Keratinocyte (primary cell): ENCODE measurements around the gene CLIP2. TPM values are rescaled to one million over a fixed set of nuclear protein-coding genes. Genes with fewer than 3 reads are reported as not detected.

Experiments used
- DNase-seq: peaks from one replicate; pipeline ENCODE4 v3.0.0-alpha.2; 2011; ENCODE audit warnings: low read depth, missing footprints, low spot score
- FAIRE-seq: peaks from 2 replicates; lab custom pipeline; 2011; peaks lifted over from hg19 to GRCh38; lab: Jason Lieb, UNC
- H2AFZ ChIP-seq: 2 replicates; pipeline ENCODE4 v1.6.0; 2012; ENCODE audit warnings: low read length, control low read depth, inconsistent platforms; ENCODE audit not compliant: control insufficient read depth
- H3K27ac ChIP-seq: 2 replicates; pipeline ENCODE4 v1.5.1; 2011; ENCODE audit warnings: low read length; ENCODE audit not compliant: control insufficient read depth, insufficient read depth
- H3K27me3 ChIP-seq: 3 replicates; pipeline ENCODE4 v1.6.0; 2011; ENCODE audit warnings: low read length; ENCODE audit not compliant: control insufficient read depth, insufficient read depth; ENCODE audit errors: extremely low read depth
- H3K36me3 ChIP-seq, 2 experiments: 2 replicates in 1 of 2; 3 replicates in 1 of 2; pipeline ENCODE4 v1.5.1; 2011; ENCODE audit warnings: low read length in 2 of 2, mild to moderate bottlenecking in 1 of 2; ENCODE audit not compliant: control insufficient read depth in 2 of 2, insufficient read depth in 2 of 2; ENCODE audit errors: extremely low read depth in 1 of 2
- H3K4me1 ChIP-seq: 3 replicates; pipeline ENCODE4 v1.5.1; 2011; ENCODE audit warnings: low read length; ENCODE audit not compliant: control insufficient read depth, insufficient read depth; ENCODE audit errors: extremely low read depth
- H3K4me2 ChIP-seq: 3 replicates; pipeline ENCODE4 v1.6.0; 2011; ENCODE audit warnings: low read depth, low read length; ENCODE audit not compliant: control insufficient read depth, insufficient read depth; ENCODE audit errors: extremely low read depth
- H3K4me3 ChIP-seq, 3 experiments: fragments of 200-600 bp in 1 of 3; sonication (generic) in 1 of 3; 2 replicates in 2 of 3; 3 replicates in 1 of 3; pipeline ENCODE4 v1.5.1; 2011 to 2016; ENCODE audit warnings: low read length in 3 of 3, mild to moderate bottlenecking in 3 of 3, control low read depth in 2 of 3, inconsistent platforms in 1 of 3, low read depth in 1 of 3, mixed read lengths in 1 of 3, mixed run types in 1 of 3, moderate library complexity in 1 of 3; ENCODE audit not compliant: control insufficient read depth in 2 of 3, insufficient read depth in 2 of 3; ENCODE audit errors: extremely low read depth in 1 of 3
- H3K79me2 ChIP-seq: 2 replicates; pipeline ENCODE4 v1.6.0; 2012; ENCODE audit warnings: low read length; ENCODE audit not compliant: control insufficient read depth, insufficient read depth
- H3K9ac ChIP-seq: 3 replicates; pipeline ENCODE4 v1.6.0; 2011; ENCODE audit warnings: low read length; ENCODE audit not compliant: control insufficient read depth, insufficient read depth; ENCODE audit errors: extremely low read depth
- H3K9me1 ChIP-seq: 3 replicates; pipeline ENCODE4 v1.6.0; 2011; ENCODE audit warnings: low read length; ENCODE audit not compliant: control insufficient read depth, insufficient read depth; ENCODE audit errors: extremely low read depth
- H3K9me3 ChIP-seq: 2 replicates; pipeline ENCODE4 v1.5.1; 2012; ENCODE audit warnings: low read depth, low read length; ENCODE audit not compliant: control insufficient read depth
- H4K20me1 ChIP-seq: 3 replicates; pipeline ENCODE4 v1.6.0; 2011; ENCODE audit warnings: low read length; ENCODE audit not compliant: control insufficient read depth, insufficient read depth; ENCODE audit errors: extremely low read depth
- EZH2 ChIP-seq: IDR thresholded peaks from one replicate; pipeline ENCODE4 v1.6.1; 2012; ENCODE audit warnings: inconsistent platforms, mild to moderate bottlenecking, low read length, moderate library complexity
- dilution Hi-C: fragments of 300-500 bp; cut with MboI; formaldehyde crosslinking; loops from one replicate; pipeline ENCODE4 v1.7.0; 2020; ENCODE audit warnings: low sequenced_read_pairs; ENCODE audit not compliant: extremely low pct_ligation_motif_present
- polyA plus RNA-seq, 5 experiments: library from polyadenylated mRNA; depleted of rRNA in 3 of 5; stranded (reverse) in 3 of 5; stranded (forward) in 1 of 5; unstranded in 1 of 5; fragments of >200 nt; gene quantifications; 1 replicate in 1 of 5; 2 replicates in 3 of 5; 3 replicates in 1 of 5; pipeline versions ENCODE4 v1.2.1 to v1.2.3, GENCODE V29; 2011 to 2012; ENCODE audit warnings: missing spikeins in 2 of 5, low read depth in 1 of 5, low replicate concordance in 1 of 5
- TF ChIP-seq, protein P1 (sequence below), 3 experiments: IDR thresholded peaks in 1 of 3; conservative IDR thresholded peaks in 1 of 3; optimal IDR thresholded peaks in 1 of 3; 2 replicates in 2 of 3; 3 replicates in 1 of 3; pipeline versions ENCODE3 to v1.5.1; 2011; ENCODE audit warnings: low read length in 3 of 3, mild to moderate bottlenecking in 3 of 3, moderate library complexity in 2 of 3, control low read depth in 1 of 3, inconsistent platforms in 1 of 3; ENCODE audit not compliant: insufficient read depth in 2 of 3; ENCODE audit errors: extremely low read depth in 1 of 3

The CLIP2 gene
- polyA plus RNA-seq, 1 donor (not counting 4 experiments of a cell fraction or from before 2014, with no cell fraction given), result 2.6 TPM

DNA sequence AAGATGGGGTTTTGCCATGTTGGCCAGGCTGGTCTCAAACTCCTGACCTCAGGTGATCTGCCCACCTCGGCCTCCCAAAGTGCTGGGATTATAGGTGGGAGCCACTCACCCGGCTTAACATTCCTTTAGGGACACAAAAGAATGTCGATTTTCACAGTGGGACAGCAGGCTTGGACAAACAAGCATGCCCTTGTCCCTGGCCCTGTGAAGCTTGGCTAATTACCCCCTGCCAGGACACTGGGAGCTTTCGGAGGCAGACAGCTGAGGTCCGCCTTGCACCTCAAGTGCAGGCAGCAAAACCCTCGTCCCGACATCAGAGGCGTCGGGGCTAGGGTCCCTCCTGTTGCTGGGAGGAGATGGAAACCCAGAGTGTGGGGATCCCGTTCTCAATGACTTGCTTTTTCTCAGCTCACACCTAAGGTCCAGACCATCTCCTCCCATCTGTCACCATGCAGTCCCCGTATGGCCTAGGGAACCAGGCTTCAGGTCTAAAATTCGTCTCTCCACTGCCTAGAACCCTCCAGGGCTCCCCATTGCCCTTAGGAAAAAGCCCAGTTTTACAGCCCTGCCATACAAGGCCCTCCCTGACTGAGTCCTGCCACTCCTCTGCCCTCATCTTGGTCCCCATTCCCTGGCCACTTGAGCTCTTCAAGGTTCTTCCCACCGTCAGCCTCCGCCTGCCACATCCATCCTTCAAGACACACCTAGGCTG lies 6.3 kb upstream of the CLIP2 start:
- Histone ChIP-seq H3K4me2 (no peak overlapping the region), H3K9me3 (no peaks in the 10 kb centered on the region), H3K79me2 (no peaks in the 10 kb centered on the region), H3K9ac (no peak overlapping the region), H3K27me3 (no peaks in the 10 kb centered on the region), H3K4me1 (peaks cover 13% of the 10 kb centered on the region), H4K20me1 (no peaks in the 10 kb centered on the region), H3K4me3 (no peak overlapping the region), H3K27ac (no peak overlapping the region), H3K9me1 (no peaks in the 10 kb centered on the region), H2AFZ (no peak overlapping the region), H3K36me3 (no peaks in the 10 kb centered on the region)
- TF ChIP-seq, protein P1, sequence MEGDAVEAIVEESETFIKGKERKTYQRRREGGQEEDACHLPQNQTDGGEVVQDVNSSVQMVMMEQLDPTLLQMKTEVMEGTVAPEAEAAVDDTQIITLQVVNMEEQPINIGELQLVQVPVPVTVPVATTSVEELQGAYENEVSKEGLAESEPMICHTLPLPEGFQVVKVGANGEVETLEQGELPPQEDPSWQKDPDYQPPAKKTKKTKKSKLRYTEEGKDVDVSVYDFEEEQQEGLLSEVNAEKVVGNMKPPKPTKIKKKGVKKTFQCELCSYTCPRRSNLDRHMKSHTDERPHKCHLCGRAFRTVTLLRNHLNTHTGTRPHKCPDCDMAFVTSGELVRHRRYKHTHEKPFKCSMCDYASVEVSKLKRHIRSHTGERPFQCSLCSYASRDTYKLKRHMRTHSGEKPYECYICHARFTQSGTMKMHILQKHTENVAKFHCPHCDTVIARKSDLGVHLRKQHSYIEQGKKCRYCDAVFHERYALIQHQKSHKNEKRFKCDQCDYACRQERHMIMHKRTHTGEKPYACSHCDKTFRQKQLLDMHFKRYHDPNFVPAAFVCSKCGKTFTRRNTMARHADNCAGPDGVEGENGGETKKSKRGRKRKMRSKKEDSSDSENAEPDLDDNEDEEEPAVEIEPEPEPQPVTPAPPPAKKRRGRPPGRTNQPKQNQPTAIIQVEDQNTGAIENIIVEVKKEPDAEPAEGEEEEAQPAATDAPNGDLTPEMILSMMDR (optimal IDR thresholded peaks at IDR 0.05 in 1 of 3, IDR thresholded peaks at IDR 0.05 in 1 of 3, conservative IDR thresholded peaks at IDR 0.05 in 1 of 3; ENCODE audit: extremely low read depth in 1 of 3, insufficient read depth in 2 of 3, low read length in 3 of 3), result no peak
- no peak for TF ChIP-seq EZH2
- no peak for DNase-seq
- FAIRE-seq, result no peak
- dilution Hi-C loops, result no loop called here

DNA sequence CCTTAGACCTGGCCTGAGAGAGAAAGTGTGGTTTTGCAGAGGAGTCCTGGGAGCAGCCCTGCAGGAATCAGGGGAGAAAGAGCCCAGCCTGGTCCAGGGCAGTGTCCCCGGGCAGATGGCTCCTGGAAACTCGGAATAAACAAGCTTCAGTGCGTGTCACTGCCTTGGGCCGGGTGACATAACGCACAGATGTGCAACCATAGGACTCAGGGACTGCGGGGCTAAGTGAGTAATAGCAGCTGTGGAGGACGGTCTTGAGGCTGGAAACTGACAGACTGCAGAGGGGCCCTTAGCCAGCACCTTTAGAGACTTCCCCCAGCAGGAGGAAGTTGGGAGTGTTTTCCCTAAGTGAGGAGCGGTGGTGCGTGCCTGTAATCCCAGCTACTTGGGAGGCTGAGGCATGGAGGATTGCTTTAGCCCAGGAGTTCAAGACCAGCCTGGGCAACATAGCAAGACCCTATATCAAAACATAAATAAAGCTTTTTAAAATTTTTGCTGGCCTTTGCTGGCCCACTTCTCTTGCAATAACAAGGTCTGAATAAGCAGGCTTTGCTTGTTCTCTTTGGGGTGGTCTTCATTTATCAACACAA lies 5.3 kb upstream of the CLIP2 start:
- no peaks in the 10 kb centered on the region for H3K27me3 ChIP-seq
- dilution Hi-C loops, result no loop called here
- no peak overlapping the region for H3K9ac ChIP-seq
- no peak overlapping the region for H3K4me2 ChIP-seq
- H3K9me3 ChIP-seq, result no peaks in the 10 kb centered on the region
- H3K4me1 ChIP-seq, result peaks cover 16% of the 10 kb centered on the region
- no peaks in the 10 kb centered on the region for H3K79me2 ChIP-seq
- DNase-seq, result no peak
- no peak overlapping the region for H2AFZ ChIP-seq
- FAIRE-seq, result no peak
- H3K27ac ChIP-seq, result no peak overlapping the region
- H4K20me1 ChIP-seq, result no peaks in the 10 kb centered on the region
- H3K36me3 ChIP-seq, result no peaks in the 10 kb centered on the region
- no peak for TF ChIP-seq EZH2
- TF ChIP-seq, protein P1 (optimal IDR thresholded peaks at IDR 0.05 in 1 of 3, IDR thresholded peaks at IDR 0.05 in 1 of 3, conservative IDR thresholded peaks at IDR 0.05 in 1 of 3; ENCODE audit: extremely low read depth in 1 of 3, insufficient read depth in 2 of 3, low read length in 3 of 3), result no peak
- no peak overlapping the region for H3K4me3 ChIP-seq
- no peaks in the 10 kb centered on the region for H3K9me1 ChIP-seq
